Lower leg skin (tissue), 3 donors: ENCODE measurements around the gene SRD5A2.

Source experiments
- POLR2A ChIP-seq, 2 donors: fragments of 450-650 bp; IDR thresholded peaks; one replicate each; pipeline ENCODE4 v1.6.1; 2016 to 2017; ENCODE audit warnings: antibody characterized with exemption in 2 of 2, mild to moderate bottlenecking in 1 of 2, moderate library complexity in 1 of 2
- TF ChIP-seq, protein P1 (sequence below), 3 donors: fragments of 450-650 bp; IDR thresholded peaks; one replicate each; pipeline ENCODE4 v1.5.1; 2016; ENCODE audit warnings: antibody characterized with exemption in 3 of 3, mild to moderate bottlenecking in 3 of 3, moderate library complexity in 2 of 3

DNA sequence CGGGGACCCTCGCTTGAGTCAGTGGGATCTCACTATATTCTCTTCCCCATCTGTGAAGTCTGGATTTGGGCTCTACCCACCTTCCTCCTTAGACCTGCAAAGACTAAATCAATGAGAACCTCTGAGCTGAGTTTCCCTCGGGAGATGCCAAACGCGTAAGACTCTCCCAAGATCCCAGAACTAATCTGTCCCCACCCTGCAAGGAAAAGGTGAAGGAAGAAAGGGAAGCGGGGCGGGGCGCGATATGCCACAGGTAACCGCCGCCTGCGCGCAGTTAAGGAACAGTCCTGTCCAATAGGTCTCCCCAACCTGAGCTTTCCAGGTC lies 780 bp downstream of the SRD5A2 start:
- TF ChIP-seq, protein P1, sequence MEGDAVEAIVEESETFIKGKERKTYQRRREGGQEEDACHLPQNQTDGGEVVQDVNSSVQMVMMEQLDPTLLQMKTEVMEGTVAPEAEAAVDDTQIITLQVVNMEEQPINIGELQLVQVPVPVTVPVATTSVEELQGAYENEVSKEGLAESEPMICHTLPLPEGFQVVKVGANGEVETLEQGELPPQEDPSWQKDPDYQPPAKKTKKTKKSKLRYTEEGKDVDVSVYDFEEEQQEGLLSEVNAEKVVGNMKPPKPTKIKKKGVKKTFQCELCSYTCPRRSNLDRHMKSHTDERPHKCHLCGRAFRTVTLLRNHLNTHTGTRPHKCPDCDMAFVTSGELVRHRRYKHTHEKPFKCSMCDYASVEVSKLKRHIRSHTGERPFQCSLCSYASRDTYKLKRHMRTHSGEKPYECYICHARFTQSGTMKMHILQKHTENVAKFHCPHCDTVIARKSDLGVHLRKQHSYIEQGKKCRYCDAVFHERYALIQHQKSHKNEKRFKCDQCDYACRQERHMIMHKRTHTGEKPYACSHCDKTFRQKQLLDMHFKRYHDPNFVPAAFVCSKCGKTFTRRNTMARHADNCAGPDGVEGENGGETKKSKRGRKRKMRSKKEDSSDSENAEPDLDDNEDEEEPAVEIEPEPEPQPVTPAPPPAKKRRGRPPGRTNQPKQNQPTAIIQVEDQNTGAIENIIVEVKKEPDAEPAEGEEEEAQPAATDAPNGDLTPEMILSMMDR (IDR thresholded peaks at IDR 0.05) = no peak
- no peak for TF ChIP-seq POLR2A (IDR thresholded peaks at IDR 0.05)
